ENCODE data around the gene TRDN.

DNA sequence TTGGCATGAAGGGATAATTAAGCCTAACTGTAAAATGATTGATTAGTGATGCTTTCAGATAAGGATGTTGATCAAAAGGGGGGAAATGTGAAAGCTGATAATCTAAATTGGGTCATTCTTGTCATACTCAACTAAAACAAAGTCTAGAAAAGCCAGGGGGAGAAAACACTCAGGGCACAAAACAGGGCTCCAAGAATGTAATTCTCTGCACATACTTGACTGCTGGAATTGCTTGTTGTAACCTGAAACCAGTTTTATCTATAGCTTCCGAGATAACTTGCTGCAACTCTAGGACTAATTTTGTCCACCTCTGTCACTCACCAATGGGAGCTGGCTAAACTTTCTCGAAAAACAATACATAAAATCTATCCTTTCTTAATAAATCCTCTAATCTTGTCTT is 330.4 kb downstream of the TRDN start:
- TF ChIP-seq YY1 (IDR thresholded peaks at IDR 0.05; ENCODE audit: insufficient read depth, insufficient read length) = no peak
- TF ChIP-seq SUZ12 (IDR thresholded peaks at IDR 0.05; ENCODE audit: extremely low read depth, insufficient read depth, insufficient read length) = no peak

All from NT2/D1 (cell line).